ENCODE results near the gene HIPK2. TPM values are rescaled to one million over a fixed set of nuclear protein-coding genes. Genes with fewer than 3 reads are reported as not detected.

The HIPK2 gene
- total and polyA plus RNA-seq, 2 of the 4 experiments (the other 2 are of a cell fraction): 22.0 to 27.1 TPM

- H2BK5ac ChIP-seq (ENCODE audit: low read depth, low read length, poor library complexity, severe bottlenecking): no peak overlapping the region
- no peak overlapping the region for H3K14ac ChIP-seq (replicated peaks; ENCODE audit: low read depth, low read length)
- no peaks in the 10 kb centered on the region; the same call in 1 of the 2 replicates for H3K9me3 ChIP-seq (ENCODE audit: control insufficient read depth, insufficient read depth, low read length)
- H3K4me3 ChIP-seq (ENCODE audit: insufficient read depth, low read depth, low read length): no peak overlapping the region
- dilution Hi-C loops (cut with HindIII; ENCODE audit: low sequenced_read_pairs, unreplicated experiment) (no loop called here), intact Hi-C loops (cut with micrococcal nuclease) (no loop called here), in situ Hi-C loops (cut with MboI; ENCODE audit: low sequenced_read_pairs) (no loop called here)
- no peak overlapping the region for H3K9ac ChIP-seq (ENCODE audit: low read depth, low read length)
- no peak overlapping the region for H3K23ac ChIP-seq (ENCODE audit: low read depth, low read length)
- H3K27me3 ChIP-seq (ENCODE audit: control insufficient read depth, insufficient read depth, low read length): peaks cover 29% of the 10 kb centered on the region
- no peak overlapping the region for H4K8ac ChIP-seq (ENCODE audit: low read depth in 2 of 2, low read length in 2 of 2)
- no peaks in the 10 kb centered on the region for H4K20me1 ChIP-seq (ENCODE audit: insufficient read depth, low read length)
- no peak overlapping the region for H4K91ac ChIP-seq (ENCODE audit: insufficient read depth, low read depth, low read length)
- no peak overlapping the region for H3K27ac ChIP-seq (ENCODE audit: insufficient read depth, low read length)
- no peak overlapping the region for H2BK20ac ChIP-seq (ENCODE audit: low read depth, low read length)
- H3K9me1 ChIP-seq (ENCODE audit: insufficient read depth, low read length): no peaks in the 10 kb centered on the region
- H3K4ac ChIP-seq (ENCODE audit: low read depth, low read length): no peak overlapping the region
- H2AK9ac ChIP-seq (replicated peaks; ENCODE audit: low read depth, low read length, poor library complexity): no peak overlapping the region
- CTCF ChIA-PET: no interaction called here
- no peaks in the 10 kb centered on the region for H3K79me1 ChIP-seq (ENCODE audit: low read depth in 1 of 2, low read length in 2 of 2)
- no peak overlapping the region for H3K18ac ChIP-seq (ENCODE audit: low read depth, low read length)
- H4K5ac ChIP-seq (ENCODE audit: low read depth, low read length): no peak overlapping the region
- H3K56ac ChIP-seq (ENCODE audit: extremely low read depth, insufficient read depth, low read length): no peak overlapping the region
- no peak overlapping the region for H2AK5ac ChIP-seq (ENCODE audit: low read depth, low read length)
- BruUV-seq (replicated peaks): no TSS peak
- H3K4me2 ChIP-seq (ENCODE audit: low read depth, low read length): no peak overlapping the region
- no peaks in the 10 kb centered on the region for H3K36me3 ChIP-seq (ENCODE audit: control insufficient read depth, insufficient read depth, low read length)
- H2BK15ac ChIP-seq (ENCODE audit: low read depth, low read length): no peak overlapping the region
- no peak for DNase-seq
- no CpG with 5 or more reads among the region's 9 CpGs for WGBS, 2 experiments (ENCODE audit: extremely low coverage in 2 of 2, insufficient read length in 1 of 2)
- ATAC-seq (ENCODE audit: low read depth): no peak
- H3K4me1 ChIP-seq (ENCODE audit: control insufficient read depth, insufficient read depth, low read length): no peaks in the 10 kb centered on the region
- no peak overlapping the region for H2BK120ac ChIP-seq (ENCODE audit: low read depth, low read length)
- no peak overlapping the region for H2AFZ ChIP-seq (replicated peaks; ENCODE audit: low read length, poor library complexity)
- TF ChIP-seq MAFK (IDR thresholded peaks at IDR 0.05; ENCODE audit: low read depth, low read length): no peak
- no peak for TF ChIP-seq MAZ (IDR thresholded peaks at IDR 0.05; ENCODE audit: borderline replicate concordance, low read depth, low read length)
- TF ChIP-seq CEBPB (IDR thresholded peaks at IDR 0.05; ENCODE audit: low read depth, low read length): no peak
- no peak for TF ChIP-seq RCOR1 (IDR thresholded peaks at IDR 0.05; ENCODE audit: insufficient replicate concordance, low read length)
- no peak for TF ChIP-seq CHD1 (IDR thresholded peaks at IDR 0.05; ENCODE audit: low read depth, low read length)
- POLR2A ChIA-PET (ENCODE audit: unreplicated experiment): no interaction called here
Measured at GRCh38 chr7:139534096-139534495, 243.7 kb downstream of the HIPK2 start.

Data from IMR-90 (cell line).